B cell (primary cell): ENCODE data around the gene RNF40.

Source experiments
- EZH2 ChIP-seq: IDR thresholded peaks from 2 replicates; pipeline ENCODE4 v1.6.1; 2012; ENCODE audit warnings: borderline replicate concordance, low read depth, mild to moderate bottlenecking, moderate library complexity, low read length; ENCODE audit not compliant: insufficient read depth, poor library complexity, severe bottlenecking
- TF ChIP-seq, protein P1 (sequence below): fragments of 200-600 bp; IDR thresholded peaks from one replicate; pipeline ENCODE4 v1.8.0; 2022; ENCODE audit warnings: antibody characterized with exemption, mild to moderate bottlenecking

DNA sequence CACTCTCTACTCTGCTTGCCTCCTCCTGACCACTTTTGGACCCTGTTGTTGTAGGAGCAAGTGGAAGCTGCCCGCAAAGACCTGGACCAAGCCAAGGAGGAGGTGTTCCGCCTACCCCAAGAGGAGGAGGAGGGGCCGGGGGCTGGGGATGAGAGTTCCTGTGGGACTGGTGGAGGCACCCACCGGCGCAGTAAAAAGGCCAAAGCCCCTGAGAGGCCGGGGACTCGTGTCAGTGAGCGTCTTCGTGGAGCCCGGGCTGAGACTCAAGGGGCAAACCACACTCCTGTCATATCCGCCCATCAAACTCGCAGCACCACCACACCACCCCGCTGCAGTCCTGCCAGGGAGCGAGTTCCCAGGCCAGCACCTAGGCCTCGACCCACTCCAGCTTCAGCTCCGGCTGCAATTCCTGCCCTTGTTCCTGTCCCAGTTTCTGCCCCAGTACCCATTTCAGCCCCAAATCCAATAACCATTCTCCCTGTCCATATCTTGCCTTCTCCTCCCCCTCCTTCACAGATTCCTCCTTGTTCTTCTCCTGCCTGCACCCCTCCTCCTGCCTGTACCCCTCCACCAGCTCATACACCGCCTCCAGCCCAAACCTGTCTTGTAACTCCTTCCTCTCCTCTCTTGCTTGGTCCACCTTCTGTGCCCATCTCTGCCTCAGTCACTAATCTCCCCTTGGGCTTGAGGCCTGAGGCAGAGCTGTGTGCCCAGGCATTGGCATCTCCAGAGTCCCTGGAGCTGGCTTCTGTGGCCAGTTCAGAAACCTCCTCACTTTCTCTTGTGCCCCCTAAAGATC lies 24.9 kb upstream of the RNF40 start:
- TF ChIP-seq, protein P1, sequence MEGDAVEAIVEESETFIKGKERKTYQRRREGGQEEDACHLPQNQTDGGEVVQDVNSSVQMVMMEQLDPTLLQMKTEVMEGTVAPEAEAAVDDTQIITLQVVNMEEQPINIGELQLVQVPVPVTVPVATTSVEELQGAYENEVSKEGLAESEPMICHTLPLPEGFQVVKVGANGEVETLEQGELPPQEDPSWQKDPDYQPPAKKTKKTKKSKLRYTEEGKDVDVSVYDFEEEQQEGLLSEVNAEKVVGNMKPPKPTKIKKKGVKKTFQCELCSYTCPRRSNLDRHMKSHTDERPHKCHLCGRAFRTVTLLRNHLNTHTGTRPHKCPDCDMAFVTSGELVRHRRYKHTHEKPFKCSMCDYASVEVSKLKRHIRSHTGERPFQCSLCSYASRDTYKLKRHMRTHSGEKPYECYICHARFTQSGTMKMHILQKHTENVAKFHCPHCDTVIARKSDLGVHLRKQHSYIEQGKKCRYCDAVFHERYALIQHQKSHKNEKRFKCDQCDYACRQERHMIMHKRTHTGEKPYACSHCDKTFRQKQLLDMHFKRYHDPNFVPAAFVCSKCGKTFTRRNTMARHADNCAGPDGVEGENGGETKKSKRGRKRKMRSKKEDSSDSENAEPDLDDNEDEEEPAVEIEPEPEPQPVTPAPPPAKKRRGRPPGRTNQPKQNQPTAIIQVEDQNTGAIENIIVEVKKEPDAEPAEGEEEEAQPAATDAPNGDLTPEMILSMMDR = no peak
- TF ChIP-seq EZH2 = no peak
